ENCODE results near the gene CHURC1.

GRCh38 chr14:64899958-64900357, 14.3 kb upstream of the CHURC1 start:
- TF ChIP-seq, protein P1, sequence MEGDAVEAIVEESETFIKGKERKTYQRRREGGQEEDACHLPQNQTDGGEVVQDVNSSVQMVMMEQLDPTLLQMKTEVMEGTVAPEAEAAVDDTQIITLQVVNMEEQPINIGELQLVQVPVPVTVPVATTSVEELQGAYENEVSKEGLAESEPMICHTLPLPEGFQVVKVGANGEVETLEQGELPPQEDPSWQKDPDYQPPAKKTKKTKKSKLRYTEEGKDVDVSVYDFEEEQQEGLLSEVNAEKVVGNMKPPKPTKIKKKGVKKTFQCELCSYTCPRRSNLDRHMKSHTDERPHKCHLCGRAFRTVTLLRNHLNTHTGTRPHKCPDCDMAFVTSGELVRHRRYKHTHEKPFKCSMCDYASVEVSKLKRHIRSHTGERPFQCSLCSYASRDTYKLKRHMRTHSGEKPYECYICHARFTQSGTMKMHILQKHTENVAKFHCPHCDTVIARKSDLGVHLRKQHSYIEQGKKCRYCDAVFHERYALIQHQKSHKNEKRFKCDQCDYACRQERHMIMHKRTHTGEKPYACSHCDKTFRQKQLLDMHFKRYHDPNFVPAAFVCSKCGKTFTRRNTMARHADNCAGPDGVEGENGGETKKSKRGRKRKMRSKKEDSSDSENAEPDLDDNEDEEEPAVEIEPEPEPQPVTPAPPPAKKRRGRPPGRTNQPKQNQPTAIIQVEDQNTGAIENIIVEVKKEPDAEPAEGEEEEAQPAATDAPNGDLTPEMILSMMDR (IDR thresholded peaks at IDR 0.05) = no peak
- TF ChIP-seq POLR2A (IDR thresholded peaks at IDR 0.05) = no peak
